Stomach (tissue), 4 donors: ENCODE data around the gene AP5S1.

Experiments
- EP300 ChIP-seq: sonication (generic); formaldehyde crosslinking; IDR thresholded peaks from one replicate; pipeline ENCODE4 v1.6.1; 2017; ENCODE audit warnings: antibody characterized with exemption
- POLR2A ChIP-seq, 4 donors: fragments of 450-650 bp; IDR thresholded peaks; one replicate each; pipeline ENCODE4 v1.6.1; 2016; ENCODE audit warnings: antibody characterized with exemption in 4 of 4, control low read depth in 2 of 4, mild to moderate bottlenecking in 1 of 4, moderate library complexity in 1 of 4
- TF ChIP-seq, protein P1 (sequence below), 7 experiments: fragments of 450-650 bp in 4 of 7; fragments of 200-600 bp in 3 of 7; sonication (generic) in 3 of 7; IDR thresholded peaks; one replicate each; pipeline ENCODE4 v1.5.1; 2016 to 2019; ENCODE audit warnings: antibody characterized with exemption in 7 of 7, control low read depth in 2 of 7, mild to moderate bottlenecking in 1 of 7

DNA sequence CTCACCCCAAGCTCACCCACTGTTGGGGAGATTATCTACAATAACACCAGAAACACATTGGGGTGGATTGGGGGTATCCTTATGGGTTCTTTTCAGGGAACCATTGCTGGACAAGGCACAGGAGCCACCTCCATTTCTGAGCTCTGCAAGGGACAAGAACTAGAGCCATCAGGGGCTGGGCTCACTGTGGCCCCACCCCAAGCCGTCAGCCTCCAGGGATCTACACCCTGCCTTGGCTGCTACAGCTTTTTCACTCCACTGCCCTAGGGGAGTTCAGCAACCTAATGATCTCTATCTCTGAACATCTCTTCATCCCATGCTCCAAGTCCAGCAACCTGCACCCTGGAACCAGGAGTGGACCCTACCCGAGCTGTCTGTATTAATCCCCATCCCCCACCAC is 47.5 kb downstream of the AP5S1 start:
- no peak for TF ChIP-seq POLR2A (IDR thresholded peaks at IDR 0.05)
- TF ChIP-seq, protein P1, sequence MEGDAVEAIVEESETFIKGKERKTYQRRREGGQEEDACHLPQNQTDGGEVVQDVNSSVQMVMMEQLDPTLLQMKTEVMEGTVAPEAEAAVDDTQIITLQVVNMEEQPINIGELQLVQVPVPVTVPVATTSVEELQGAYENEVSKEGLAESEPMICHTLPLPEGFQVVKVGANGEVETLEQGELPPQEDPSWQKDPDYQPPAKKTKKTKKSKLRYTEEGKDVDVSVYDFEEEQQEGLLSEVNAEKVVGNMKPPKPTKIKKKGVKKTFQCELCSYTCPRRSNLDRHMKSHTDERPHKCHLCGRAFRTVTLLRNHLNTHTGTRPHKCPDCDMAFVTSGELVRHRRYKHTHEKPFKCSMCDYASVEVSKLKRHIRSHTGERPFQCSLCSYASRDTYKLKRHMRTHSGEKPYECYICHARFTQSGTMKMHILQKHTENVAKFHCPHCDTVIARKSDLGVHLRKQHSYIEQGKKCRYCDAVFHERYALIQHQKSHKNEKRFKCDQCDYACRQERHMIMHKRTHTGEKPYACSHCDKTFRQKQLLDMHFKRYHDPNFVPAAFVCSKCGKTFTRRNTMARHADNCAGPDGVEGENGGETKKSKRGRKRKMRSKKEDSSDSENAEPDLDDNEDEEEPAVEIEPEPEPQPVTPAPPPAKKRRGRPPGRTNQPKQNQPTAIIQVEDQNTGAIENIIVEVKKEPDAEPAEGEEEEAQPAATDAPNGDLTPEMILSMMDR (IDR thresholded peaks at IDR 0.05), result no peak
- no peak for TF ChIP-seq EP300
